Mesothelial cell of epicardium (in vitro differentiated cells): ENCODE results near the gene RAB40A. TPM values are rescaled to one million over a fixed set of nuclear protein-coding genes. Genes with fewer than 3 reads are reported as not detected.

Experiments used
- DNase-seq, 2 experiments: peaks; one replicate each; pipeline ENCODE4 v3.0.0; 2021; ENCODE audit warnings: low spot score in 2 of 2; ENCODE audit not compliant: unreplicated experiment in 2 of 2
- H3K27ac Mint-ChIP-seq: 2 replicates; pipeline ENCODE4 v1.8.0; 2021; ENCODE audit warnings: mixed read lengths
- H3K27me3 Mint-ChIP-seq: 2 replicates; pipeline ENCODE4 v1.8.0; 2021; ENCODE audit warnings: low read depth, mixed read lengths
- H3K36me3 Mint-ChIP-seq: 2 replicates; pipeline ENCODE4 v1.8.0; 2021; ENCODE audit warnings: mixed read lengths
- H3K4me1 Mint-ChIP-seq: 2 replicates; pipeline ENCODE4 v1.8.0; 2021; ENCODE audit warnings: mixed read lengths
- H3K4me3 Mint-ChIP-seq: 2 replicates; pipeline ENCODE4 v1.8.0; 2021; ENCODE audit warnings: mild to moderate bottlenecking, moderate library complexity, mixed read lengths
- H3K9me3 Mint-ChIP-seq: 2 replicates; pipeline ENCODE4 v1.8.0; 2021; ENCODE audit warnings: mixed read lengths
- total RNA-seq: library from RNA; stranded (reverse); gene quantifications from 3 replicates; pipeline ENCODE4 v1.2.1, GENCODE V29; 2021
- TF ChIP-seq, protein P1 (sequence below): fragments of 200-600 bp; sonication (generic); IDR thresholded peaks from one replicate; pipeline ENCODE4 v1.5.0; 2021; ENCODE audit warnings: antibody characterized with exemption; ENCODE audit not compliant: unreplicated experiment

The RAB40A gene, protein sequence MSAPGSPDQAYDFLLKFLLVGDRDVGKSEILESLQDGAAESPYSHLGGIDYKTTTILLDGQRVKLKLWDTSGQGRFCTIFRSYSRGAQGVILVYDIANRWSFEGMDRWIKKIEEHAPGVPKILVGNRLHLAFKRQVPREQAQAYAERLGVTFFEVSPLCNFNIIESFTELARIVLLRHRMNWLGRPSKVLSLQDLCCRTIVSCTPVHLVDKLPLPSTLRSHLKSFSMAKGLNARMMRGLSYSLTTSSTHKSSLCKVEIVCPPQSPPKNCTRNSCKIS
- total RNA-seq, result 0.78 to 1.5 TPM (median 1.3 TPM) in 3 replicates

DNA sequence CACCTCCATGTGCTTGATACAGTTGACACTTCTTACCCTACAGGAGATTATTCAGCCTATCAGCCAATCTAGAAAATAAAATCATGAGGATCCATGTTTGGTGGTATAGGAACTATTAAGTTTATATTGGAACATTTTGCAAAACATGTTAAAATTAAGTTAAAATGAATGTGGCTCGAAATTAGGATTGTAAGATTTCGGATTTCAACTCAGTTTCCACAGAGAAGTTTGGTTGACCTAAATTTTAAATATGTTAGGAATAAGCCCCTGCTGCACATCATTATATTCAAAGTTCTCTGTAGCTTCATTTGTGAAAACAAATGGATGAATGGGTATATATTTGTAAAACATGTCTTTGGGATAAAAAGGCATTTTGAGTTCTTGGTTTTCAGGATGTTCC lies at the start of gene RAB40A:
Gene RAB40A (minus strand): TSS at position 101 of the 400 bp plus-strand sequence. CDS start 18,733 bp downstream, outside the sequence.
- H3K4me3 Mint-ChIP-seq, result no peak within 1 kb of the TSS
- DNase-seq, result no peak
- H3K36me3 Mint-ChIP-seq, result no peaks in the 10 kb centered on the region
- H3K27me3 Mint-ChIP-seq, result no peaks in the 10 kb centered on the region
- H3K27ac Mint-ChIP-seq, result no peak within 1 kb of the TSS
- H3K4me1 Mint-ChIP-seq, result no peaks in the 10 kb centered on the region
- TF ChIP-seq, protein P1, sequence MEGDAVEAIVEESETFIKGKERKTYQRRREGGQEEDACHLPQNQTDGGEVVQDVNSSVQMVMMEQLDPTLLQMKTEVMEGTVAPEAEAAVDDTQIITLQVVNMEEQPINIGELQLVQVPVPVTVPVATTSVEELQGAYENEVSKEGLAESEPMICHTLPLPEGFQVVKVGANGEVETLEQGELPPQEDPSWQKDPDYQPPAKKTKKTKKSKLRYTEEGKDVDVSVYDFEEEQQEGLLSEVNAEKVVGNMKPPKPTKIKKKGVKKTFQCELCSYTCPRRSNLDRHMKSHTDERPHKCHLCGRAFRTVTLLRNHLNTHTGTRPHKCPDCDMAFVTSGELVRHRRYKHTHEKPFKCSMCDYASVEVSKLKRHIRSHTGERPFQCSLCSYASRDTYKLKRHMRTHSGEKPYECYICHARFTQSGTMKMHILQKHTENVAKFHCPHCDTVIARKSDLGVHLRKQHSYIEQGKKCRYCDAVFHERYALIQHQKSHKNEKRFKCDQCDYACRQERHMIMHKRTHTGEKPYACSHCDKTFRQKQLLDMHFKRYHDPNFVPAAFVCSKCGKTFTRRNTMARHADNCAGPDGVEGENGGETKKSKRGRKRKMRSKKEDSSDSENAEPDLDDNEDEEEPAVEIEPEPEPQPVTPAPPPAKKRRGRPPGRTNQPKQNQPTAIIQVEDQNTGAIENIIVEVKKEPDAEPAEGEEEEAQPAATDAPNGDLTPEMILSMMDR, result no peak
- peaks cover 17% of the 10 kb centered on the region for H3K9me3 Mint-ChIP-seq

- Mint-ChIP-seq H3K4me1 (no peaks in the 10 kb centered on the region), H3K27ac (no peak overlapping the region), H3K36me3 (no peaks in the 10 kb centered on the region), H3K9me3 (peaks cover 13% of the 10 kb centered on the region), H3K27me3 (no peaks in the 10 kb centered on the region), H3K4me3 (no peak overlapping the region)
- TF ChIP-seq, protein P1, result no peak
- DNase-seq, result no peak
These were observed 46.5 kb upstream of the RAB40A start for GRCh38 chrX:103565752-103566151.

GRCh38 chrX:103565197-103565596 lies 45.9 kb upstream of the RAB40A start:
- TF ChIP-seq, protein P1, result no peak
- peaks cover 3% of the 10 kb centered on the region for H3K27me3 Mint-ChIP-seq
- no peaks in the 10 kb centered on the region for H3K36me3 Mint-ChIP-seq
- no peaks in the 10 kb centered on the region for H3K4me1 Mint-ChIP-seq
- H3K9me3 Mint-ChIP-seq, result peaks cover 9% of the 10 kb centered on the region
- H3K4me3 Mint-ChIP-seq, result no peak overlapping the region
- H3K27ac Mint-ChIP-seq, result no peak overlapping the region
- no peak for DNase-seq

DNA sequence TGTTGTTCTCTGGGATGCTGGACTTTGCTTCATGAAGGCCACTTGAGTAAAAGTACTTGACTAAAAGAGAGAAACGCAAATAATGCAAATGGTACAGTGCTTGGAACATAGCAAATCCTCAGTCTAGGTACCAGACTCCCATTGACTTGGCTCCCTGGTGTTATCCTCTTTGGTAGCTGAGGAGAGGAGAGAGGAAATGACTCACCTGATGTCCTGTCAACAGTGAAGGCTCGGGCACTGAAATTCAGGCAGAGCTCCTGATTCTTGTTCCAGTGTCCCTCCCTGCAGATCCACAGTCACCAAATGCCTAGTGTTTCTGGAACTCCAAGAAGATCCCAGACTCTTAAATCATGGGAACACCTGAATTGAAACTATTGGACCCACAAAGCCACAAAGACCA lies 43.5 kb upstream of the RAB40A start:
- H3K4me3 Mint-ChIP-seq, result no peak overlapping the region
- no peaks in the 10 kb centered on the region for H3K4me1 Mint-ChIP-seq
- no peak for DNase-seq
- TF ChIP-seq, protein P1, result no peak
- H3K27ac Mint-ChIP-seq, result no peak overlapping the region
- H3K9me3 Mint-ChIP-seq, result peaks cover 6% of the 10 kb centered on the region
- H3K27me3 Mint-ChIP-seq, result peaks cover 4% of the 10 kb centered on the region
- no peaks in the 10 kb centered on the region for H3K36me3 Mint-ChIP-seq

DNA sequence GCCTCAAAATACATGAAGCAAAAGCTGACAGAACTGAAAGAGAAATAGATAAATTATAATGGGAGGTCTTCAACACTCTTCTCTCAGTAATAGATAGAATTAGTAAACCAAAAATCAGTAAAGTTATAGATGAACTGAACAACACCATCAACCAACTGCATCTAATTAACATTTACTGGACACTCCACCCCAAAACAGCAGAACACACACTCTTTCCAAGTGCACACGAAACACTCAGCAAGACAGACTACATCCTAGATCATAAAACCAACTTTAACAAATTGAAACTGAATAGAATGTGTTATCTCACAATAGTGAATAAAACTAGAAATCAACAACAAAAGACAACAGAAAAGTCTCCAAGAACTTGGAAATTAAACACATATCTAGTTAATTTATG lies 41.0 kb upstream of the RAB40A start:
- Mint-ChIP-seq H3K9me3 (peaks cover 9% of the 10 kb centered on the region), H3K27me3 (peaks cover 4% of the 10 kb centered on the region), H3K4me3 (no peak overlapping the region), H3K27ac (no peak overlapping the region), H3K36me3 (no peaks in the 10 kb centered on the region), H3K4me1 (no peaks in the 10 kb centered on the region)
- no peak for DNase-seq
- TF ChIP-seq, protein P1, result no peak
